ENCODE data around the gene FAAH. TPM values are rescaled to one million over a fixed set of nuclear protein-coding genes. Genes with fewer than 3 reads are reported as not detected.
A peak's percentile ranks its signal among the peaks of the same experiment; 100 is the strongest.

Gene FAAH
- total and polyA plus RNA-seq, 7 donors: 5.4 to 48.1 (median 11.5) TPM

DNA sequence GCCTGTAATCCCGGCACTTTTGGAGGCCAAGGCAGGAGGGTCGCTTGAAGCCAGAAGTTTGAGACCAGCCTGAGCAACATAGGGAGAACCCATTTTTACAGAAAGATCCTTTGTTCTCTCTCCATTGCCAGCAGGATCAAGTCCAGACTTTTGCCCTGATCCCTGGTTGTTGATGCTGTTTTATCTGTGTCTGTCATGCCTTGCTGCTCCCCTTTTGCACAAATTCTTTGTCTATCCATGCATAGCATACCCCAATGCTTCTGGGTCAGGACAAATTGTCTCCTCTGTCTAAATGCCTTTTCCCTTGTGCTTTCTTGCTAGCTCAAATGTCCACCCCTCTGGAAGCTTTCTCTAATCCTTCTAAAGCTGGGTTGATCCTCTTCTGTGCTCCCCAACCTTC, 25.3 kb upstream of the FAAH start:
- no peaks in the 10 kb centered on the region for H3K9me3 ChIP-seq
- peaks cover 0 to 51% (median 5%) of the 10 kb centered on the region in 4 donors for H3K36me3 ChIP-seq
- DNase-seq: no peak
- no peak overlapping the region for H3K4me3 ChIP-seq
- H3K4me1 ChIP-seq: no peaks in the 10 kb centered on the region
- H3K27ac ChIP-seq: no peak overlapping the region
- intact Hi-C loops (cut with DNase I): no loop called here
- no peaks in the 10 kb centered on the region for H3K27me3 ChIP-seq
- whole genome bisulfite sequencing, 2 donors: 94% methylated on average over 2 of the region's 2 CpGs
- no peak for TF ChIP-seq POLR2A (IDR thresholded peaks at IDR 0.05)
- no peak for TF ChIP-seq POLR2AphosphoS5 (IDR thresholded peaks at IDR 0.05)
- TF ChIP-seq, protein P1, sequence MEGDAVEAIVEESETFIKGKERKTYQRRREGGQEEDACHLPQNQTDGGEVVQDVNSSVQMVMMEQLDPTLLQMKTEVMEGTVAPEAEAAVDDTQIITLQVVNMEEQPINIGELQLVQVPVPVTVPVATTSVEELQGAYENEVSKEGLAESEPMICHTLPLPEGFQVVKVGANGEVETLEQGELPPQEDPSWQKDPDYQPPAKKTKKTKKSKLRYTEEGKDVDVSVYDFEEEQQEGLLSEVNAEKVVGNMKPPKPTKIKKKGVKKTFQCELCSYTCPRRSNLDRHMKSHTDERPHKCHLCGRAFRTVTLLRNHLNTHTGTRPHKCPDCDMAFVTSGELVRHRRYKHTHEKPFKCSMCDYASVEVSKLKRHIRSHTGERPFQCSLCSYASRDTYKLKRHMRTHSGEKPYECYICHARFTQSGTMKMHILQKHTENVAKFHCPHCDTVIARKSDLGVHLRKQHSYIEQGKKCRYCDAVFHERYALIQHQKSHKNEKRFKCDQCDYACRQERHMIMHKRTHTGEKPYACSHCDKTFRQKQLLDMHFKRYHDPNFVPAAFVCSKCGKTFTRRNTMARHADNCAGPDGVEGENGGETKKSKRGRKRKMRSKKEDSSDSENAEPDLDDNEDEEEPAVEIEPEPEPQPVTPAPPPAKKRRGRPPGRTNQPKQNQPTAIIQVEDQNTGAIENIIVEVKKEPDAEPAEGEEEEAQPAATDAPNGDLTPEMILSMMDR (IDR thresholded peaks at IDR 0.05): no peak
- no peak for TF ChIP-seq EP300 (IDR thresholded peaks at IDR 0.05)

DNA sequence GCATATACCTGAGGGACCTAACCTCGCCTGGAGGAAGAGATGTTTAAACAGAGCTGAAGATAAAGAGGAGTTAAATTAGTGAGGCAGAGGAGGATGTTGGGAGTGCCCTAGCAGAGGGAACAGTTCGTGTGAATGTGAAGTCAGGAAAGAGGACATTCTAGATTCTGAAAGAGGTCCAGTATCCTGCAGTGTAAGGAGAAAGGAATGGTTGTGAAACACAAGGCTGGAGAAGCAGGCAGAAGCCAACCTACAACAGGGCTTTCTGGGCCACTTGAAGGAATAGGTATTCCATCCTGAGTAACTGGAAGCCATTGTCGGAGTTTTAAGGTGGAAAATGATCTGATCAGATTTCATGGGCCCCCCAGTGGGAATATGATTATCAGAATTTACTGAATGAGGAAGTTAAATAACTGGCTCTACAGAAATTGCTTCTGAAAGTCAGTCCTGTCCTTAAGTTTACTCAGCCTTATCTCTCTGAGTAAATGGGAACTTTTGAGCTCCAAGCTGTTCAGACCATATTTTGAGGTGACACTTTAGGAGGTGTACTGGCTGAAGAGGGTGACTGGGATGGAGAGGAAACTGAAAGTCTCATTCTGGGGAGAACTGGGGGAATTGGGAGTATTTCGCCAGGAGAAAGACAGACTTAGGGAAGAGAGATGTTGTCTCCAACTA, 24.4 kb upstream of the FAAH start:
- TF ChIP-seq, protein P1 (IDR thresholded peaks at IDR 0.05): no peak
- no peak for TF ChIP-seq POLR2A (IDR thresholded peaks at IDR 0.05)
- no peak for TF ChIP-seq POLR2AphosphoS5 (IDR thresholded peaks at IDR 0.05)
- H3K36me3 ChIP-seq: peaks cover 0 to 42% (median 5%) of the 10 kb centered on the region in 4 donors
- DNase-seq: no peak

DNA sequence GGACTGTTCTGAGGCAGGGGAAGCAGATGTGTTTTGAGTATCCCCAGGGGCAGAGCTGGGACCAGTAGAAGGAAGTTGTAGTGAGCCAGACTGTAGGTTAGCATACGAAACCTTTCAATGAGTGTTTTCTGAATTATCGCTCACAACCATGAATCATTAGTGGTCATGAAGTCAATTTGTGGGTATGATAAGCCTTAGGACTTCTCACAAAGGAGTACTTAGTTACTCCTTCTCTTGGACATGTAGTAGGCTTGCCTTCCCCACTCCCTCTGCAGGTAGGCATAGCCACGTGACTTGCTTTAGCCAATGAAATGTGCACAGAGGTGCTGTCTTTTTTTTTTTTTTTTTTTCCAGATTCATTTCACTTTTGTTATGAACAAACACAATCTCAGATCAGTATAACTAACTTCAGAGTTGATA, 23.9 kb upstream of the FAAH start:
- WGBS, 2 donors: 84 to 85% methylated on average over 3 of the region's 3 CpGs
- peaks cover 0 to 36% (median 4%) of the 10 kb centered on the region in 4 donors for H3K36me3 ChIP-seq
- H3K9me3 ChIP-seq: no peaks in the 10 kb centered on the region
- H3K27ac ChIP-seq: no peak overlapping the region
- no peaks in the 10 kb centered on the region for H3K4me1 ChIP-seq
- no peak for DNase-seq
- H3K4me3 ChIP-seq: no peak overlapping the region
- no peaks in the 10 kb centered on the region for H3K27me3 ChIP-seq
- TF ChIP-seq EP300 (IDR thresholded peaks at IDR 0.05): no peak
- TF ChIP-seq, protein P1 (IDR thresholded peaks at IDR 0.05): no peak
- TF ChIP-seq POLR2AphosphoS5 (IDR thresholded peaks at IDR 0.05): no peak
- no peak for TF ChIP-seq POLR2A (IDR thresholded peaks at IDR 0.05)
- intact Hi-C loops (cut with DNase I): no loop called here

More for the DNA sequence above, 24.4 kb upstream of the FAAH start:
- intact Hi-C loops (cut with DNase I): no loop called here
- Histone ChIP-seq H3K27ac (no peak overlapping the region), H3K4me1 (no peaks in the 10 kb centered on the region), H3K9me3 (no peaks in the 10 kb centered on the region), H3K4me3 (no peak overlapping the region), H3K27me3 (no peaks in the 10 kb centered on the region)
- WGBS, 2 donors: 58 to 73% methylated on average over 4 of the region's 4 CpGs

DNA sequence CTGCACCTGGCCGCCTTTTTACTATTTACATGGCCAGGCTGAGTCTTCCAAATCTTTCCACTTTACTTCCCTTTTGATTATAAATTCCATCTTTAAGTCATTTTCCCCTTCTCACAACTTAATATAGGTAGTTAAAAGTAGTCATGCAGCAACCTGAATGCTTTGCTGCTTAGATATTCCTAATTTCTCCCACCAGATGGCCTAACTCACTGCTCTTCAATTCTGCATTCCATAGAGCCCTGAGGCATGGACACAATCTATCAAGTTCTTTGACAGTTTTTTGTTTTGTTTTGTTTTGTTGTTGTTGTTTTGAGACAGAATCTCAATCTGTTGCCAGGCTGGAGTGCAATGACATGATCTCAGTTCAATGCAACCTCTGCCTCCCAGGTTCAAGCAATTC, 21.7 kb upstream of the FAAH start:
- H3K27me3 ChIP-seq: no peaks in the 10 kb centered on the region
- TF ChIP-seq EP300 (IDR thresholded peaks at IDR 0.05): no peak
- TF ChIP-seq POLR2A (IDR thresholded peaks at IDR 0.05): no peak
- TF ChIP-seq, protein P1 (IDR thresholded peaks at IDR 0.05): no peak
- no peak for TF ChIP-seq POLR2AphosphoS5 (IDR thresholded peaks at IDR 0.05)
- H3K4me3 ChIP-seq: no peak overlapping the region
- H3K9me3 ChIP-seq: no peaks in the 10 kb centered on the region
- intact Hi-C loops (cut with DNase I): no loop called here
- DNase-seq: no peak
- WGBS, 2 donors: 98% methylated on average over 1 of the region's 1 CpG
- H3K4me1 ChIP-seq: no peaks in the 10 kb centered on the region
- peaks cover 0 to 18% (median 2%) of the 10 kb centered on the region in 4 donors for H3K36me3 ChIP-seq
- H3K27ac ChIP-seq: no peak overlapping the region

DNA sequence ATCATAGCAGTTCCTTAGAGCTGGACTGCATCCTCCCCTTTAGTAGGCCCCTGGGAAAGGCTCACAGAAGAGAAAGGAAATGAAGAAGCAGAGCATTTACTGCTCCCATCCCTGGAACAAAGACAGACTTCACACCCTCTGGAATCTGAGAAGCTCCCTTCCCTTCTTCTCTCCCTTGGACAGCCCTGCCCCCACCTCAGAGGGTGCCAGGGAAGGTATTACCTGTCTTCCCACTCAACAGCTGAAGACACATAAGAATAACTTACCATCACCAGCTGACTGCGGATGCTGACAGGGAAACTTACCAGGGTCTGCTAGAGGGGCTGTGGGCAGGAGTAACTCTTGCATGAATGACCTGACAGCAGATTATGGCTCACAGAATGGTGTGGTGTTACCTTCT, 14.1 kb upstream of the FAAH start:
- Histone ChIP-seq H3K4me3 (no peak overlapping the region), H3K27ac (no peak overlapping the region), H3K9me3 (no peaks in the 10 kb centered on the region), H3K36me3 (no peaks in the 10 kb centered on the region), H3K27me3 (no peaks in the 10 kb centered on the region), H3K4me1 (no peaks in the 10 kb centered on the region)
- WGBS, 2 donors: 97 to 98% methylated on average over 1 of the region's 1 CpG
- peak; percentile 17 for DNase-seq
- TF ChIP-seq EP300 (IDR thresholded peaks at IDR 0.05) (no peak), POLR2A (IDR thresholded peaks at IDR 0.05) (no peak), POLR2AphosphoS5 (IDR thresholded peaks at IDR 0.05) (no peak)
- TF ChIP-seq, protein P1 (IDR thresholded peaks at IDR 0.05): no peak
- intact Hi-C loops (cut with DNase I): no loop called here
